Astrocyte (in vitro differentiated cells and primary cell): ENCODE results near the gene MARF1. TPM values are rescaled to one million over a fixed set of nuclear protein-coding genes. Genes with fewer than 3 reads are reported as not detected.
A peak's percentile ranks its signal among the peaks of the same experiment; 100 is the strongest.

Experiments
- DNase-seq: peaks from one replicate; pipeline ENCODE4 v3.0.0-alpha.2; 2010; ENCODE audit warnings: low read depth
- FAIRE-seq: peaks from 2 replicates; lab custom pipeline; 2011; peaks lifted over from hg19 to GRCh38; lab: Jason Lieb, UNC
- H2AFZ ChIP-seq: 2 replicates; pipeline ENCODE4 v1.6.0; 2012; ENCODE audit warnings: low read depth, low read length, inconsistent platforms
- H3K27ac ChIP-seq: 2 replicates; pipeline ENCODE4 v1.5.1; 2011; ENCODE audit warnings: low read depth, low read length, inconsistent platforms
- H3K27me3 ChIP-seq: 2 replicates; pipeline ENCODE4 v1.6.0; 2011; ENCODE audit warnings: low read length, inconsistent platforms; ENCODE audit not compliant: insufficient read depth
- H3K36me3 ChIP-seq: 2 replicates; pipeline ENCODE4 v1.5.1; 2011; ENCODE audit warnings: low read length, inconsistent platforms; ENCODE audit not compliant: insufficient read depth
- H3K4me1 ChIP-seq: 2 replicates; pipeline ENCODE4 v1.5.1; 2011; ENCODE audit warnings: low read length, inconsistent platforms; ENCODE audit not compliant: insufficient read depth
- H3K4me2 ChIP-seq: 2 replicates; pipeline ENCODE4 v1.6.0; 2012; ENCODE audit warnings: low read length, inconsistent platforms
- H3K4me3 ChIP-seq: 2 replicates; pipeline ENCODE4 v1.5.1; 2011; ENCODE audit warnings: low read depth, mild to moderate bottlenecking, low read length, inconsistent platforms; ENCODE audit not compliant: insufficient read depth
- H3K79me2 ChIP-seq: 2 replicates; pipeline ENCODE4 v1.6.0; 2012; ENCODE audit warnings: mild to moderate bottlenecking, low read length, inconsistent platforms; ENCODE audit not compliant: insufficient read depth
- H3K9ac ChIP-seq: 2 replicates; pipeline ENCODE4 v1.6.0; 2012; ENCODE audit warnings: mild to moderate bottlenecking, low read length, inconsistent platforms
- H3K9me3 ChIP-seq: 2 replicates; pipeline ENCODE4 v1.5.1; 2012; ENCODE audit warnings: low read depth, mild to moderate bottlenecking, low read length, inconsistent platforms; ENCODE audit not compliant: insufficient read depth
- H4K20me1 ChIP-seq: 2 replicates; pipeline ENCODE4 v1.6.0; 2012; ENCODE audit warnings: low read length, inconsistent platforms; ENCODE audit not compliant: insufficient read depth
- H3K27ac Mint-ChIP-seq: one replicate; pipeline ENCODE4 v1.8.0; 2021; ENCODE audit warnings: mild to moderate bottlenecking, mixed read lengths; ENCODE audit not compliant: unreplicated experiment
- H3K27me3 Mint-ChIP-seq: one replicate; pipeline ENCODE4 v1.8.0; 2021; ENCODE audit warnings: low read depth, mixed read lengths; ENCODE audit not compliant: unreplicated experiment
- H3K36me3 Mint-ChIP-seq: one replicate; pipeline ENCODE4 v1.8.0; 2021; ENCODE audit warnings: low read depth, mixed read lengths; ENCODE audit not compliant: unreplicated experiment
- H3K4me1 Mint-ChIP-seq: one replicate; pipeline ENCODE4 v1.8.0; 2021; ENCODE audit warnings: low read depth, mixed read lengths; ENCODE audit not compliant: unreplicated experiment
- H3K4me3 Mint-ChIP-seq: one replicate; pipeline ENCODE4 v1.8.0; 2021; ENCODE audit warnings: mild to moderate bottlenecking, moderate library complexity, mixed read lengths; ENCODE audit not compliant: unreplicated experiment
- H3K9me3 Mint-ChIP-seq: one replicate; pipeline ENCODE4 v1.8.0; 2021; ENCODE audit warnings: mild to moderate bottlenecking, mixed read lengths; ENCODE audit not compliant: unreplicated experiment
- CTCF ChIP-seq: IDR thresholded peaks from 2 replicates; pipeline ENCODE4 v1.5.1; 2011; ENCODE audit warnings: low read depth, mild to moderate bottlenecking, inconsistent platforms, low read length, moderate library complexity; ENCODE audit not compliant: insufficient read depth
- EZH2 ChIP-seq: IDR thresholded peaks from 2 replicates; pipeline ENCODE4 v1.6.1; 2012; ENCODE audit warnings: mild to moderate bottlenecking, low read length, inconsistent platforms; ENCODE audit not compliant: insufficient read depth
- total RNA-seq: library from RNA; stranded (reverse); gene quantifications from 2 replicates; pipeline ENCODE4 v1.2.1, GENCODE V29; 2021

The MARF1 gene
- total RNA-seq, 1 donor from 2014 or later = 47.4 TPM

- H4K20me1 ChIP-seq = no peaks in the 10 kb centered on the region
- FAIRE-seq (peak; percentile 65), DNase-seq (peak; percentile 84)
- peaks cover 16% of the 10 kb centered on the region for H3K4me1 ChIP-seq
- H3K4me3 ChIP-seq = no peak overlapping the region
- Mint-ChIP-seq H3K27ac (no peak overlapping the region), H3K4me3 (no peak overlapping the region), H3K36me3 (peaks cover 37% of the 10 kb centered on the region), H3K27me3 (no peaks in the 10 kb centered on the region), H3K9me3 (no peaks in the 10 kb centered on the region), H3K4me1 (peaks cover 7% of the 10 kb centered on the region)
- H3K79me2 ChIP-seq = no peaks in the 10 kb centered on the region
- H3K36me3 ChIP-seq = peaks cover 51% of the 10 kb centered on the region
- no peak overlapping the region for H3K9ac ChIP-seq
- H3K4me2 ChIP-seq = peak overlapping the region; percentile 64
- TF ChIP-seq CTCF (no peak), EZH2 (no peak)
- no peak overlapping the region for H2AFZ ChIP-seq
- no peaks in the 10 kb centered on the region for H3K27me3 ChIP-seq
- H3K27ac ChIP-seq = peak overlapping the region; percentile 40
- no peaks in the 10 kb centered on the region for H3K9me3 ChIP-seq
Measured at GRCh38 chr16:15618392-15618791, 24.6 kb downstream of the MARF1 start.

- H3K4me3 Mint-ChIP-seq = no peak overlapping the region
- DNase-seq = no peak
- H3K27ac Mint-ChIP-seq = no peak overlapping the region
- H3K4me1 Mint-ChIP-seq = peaks cover 7% of the 10 kb centered on the region
- peaks cover 38% of the 10 kb centered on the region for H3K36me3 Mint-ChIP-seq
- peaks cover 16% of the 10 kb centered on the region for H3K4me1 ChIP-seq
- H3K9ac ChIP-seq = no peak overlapping the region
- peak overlapping the region; percentile 40 for H3K27ac ChIP-seq
- H3K4me3 ChIP-seq = no peak overlapping the region
- no peaks in the 10 kb centered on the region for H3K9me3 ChIP-seq
- FAIRE-seq = no peak
- H3K4me2 ChIP-seq = peak overlapping the region; percentile 64
- H3K27me3 Mint-ChIP-seq = no peaks in the 10 kb centered on the region
- H2AFZ ChIP-seq = no peak overlapping the region
- H4K20me1 ChIP-seq = no peaks in the 10 kb centered on the region
- TF ChIP-seq CTCF (no peak), EZH2 (no peak)
- H3K27me3 ChIP-seq = no peaks in the 10 kb centered on the region
- H3K36me3 ChIP-seq = peaks cover 51% of the 10 kb centered on the region
- no peaks in the 10 kb centered on the region for H3K9me3 Mint-ChIP-seq
- H3K79me2 ChIP-seq = no peaks in the 10 kb centered on the region
Measured at GRCh38 chr16:15617901-15618300, 25.1 kb downstream of the MARF1 start.

- H3K9me3 Mint-ChIP-seq = no peaks in the 10 kb centered on the region
- H3K4me1 Mint-ChIP-seq = peaks cover 10% of the 10 kb centered on the region
- H3K36me3 ChIP-seq = peaks cover 56% of the 10 kb centered on the region
Measured at GRCh38 chr16:15616475-15617165, 26.3 kb downstream of the MARF1 start.

More at GRCh38 chr16:15616475-15617165, 26.3 kb downstream of the MARF1 start:
- Histone ChIP-seq H2AFZ (no peak overlapping the region), H3K27ac (no peak overlapping the region), H3K4me2 (no peak overlapping the region), H3K4me3 (no peak overlapping the region), H3K9ac (no peak overlapping the region), H3K4me1 (peaks cover 16% of the 10 kb centered on the region), H4K20me1 (no peaks in the 10 kb centered on the region), H3K9me3 (no peaks in the 10 kb centered on the region), H3K27me3 (no peaks in the 10 kb centered on the region), H3K79me2 (no peaks in the 10 kb centered on the region)
- FAIRE-seq (no peak), DNase-seq (no peak)
- H3K27ac Mint-ChIP-seq = no peak overlapping the region
- H3K36me3 Mint-ChIP-seq = peaks cover 44% of the 10 kb centered on the region
- no peak overlapping the region for H3K4me3 Mint-ChIP-seq
- TF ChIP-seq CTCF (no peak), EZH2 (no peak)
- H3K27me3 Mint-ChIP-seq = no peaks in the 10 kb centered on the region
